ENCODE results near the gene TENM3.

DNA sequence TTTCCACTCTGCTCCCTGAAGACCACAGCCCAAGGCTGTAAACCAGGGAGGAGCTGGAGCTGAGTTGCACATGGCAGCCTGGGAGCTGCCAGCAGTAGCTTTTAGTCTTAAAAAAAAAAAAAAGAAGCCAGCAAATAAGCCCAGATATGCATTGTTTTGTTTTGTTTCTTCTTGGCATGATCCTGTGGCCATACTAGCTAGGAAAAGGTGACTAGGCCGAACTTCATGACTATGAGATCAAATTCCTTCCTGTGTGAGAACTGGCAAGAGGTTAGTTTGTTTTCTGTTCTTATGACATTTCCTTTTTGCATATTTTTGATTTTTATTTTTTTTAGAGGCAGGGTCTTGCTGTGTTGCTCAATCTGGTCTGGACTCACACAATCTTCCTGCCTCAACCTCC lies 350.7 kb downstream of the TENM3 start:
- TF ChIP-seq, protein P1, sequence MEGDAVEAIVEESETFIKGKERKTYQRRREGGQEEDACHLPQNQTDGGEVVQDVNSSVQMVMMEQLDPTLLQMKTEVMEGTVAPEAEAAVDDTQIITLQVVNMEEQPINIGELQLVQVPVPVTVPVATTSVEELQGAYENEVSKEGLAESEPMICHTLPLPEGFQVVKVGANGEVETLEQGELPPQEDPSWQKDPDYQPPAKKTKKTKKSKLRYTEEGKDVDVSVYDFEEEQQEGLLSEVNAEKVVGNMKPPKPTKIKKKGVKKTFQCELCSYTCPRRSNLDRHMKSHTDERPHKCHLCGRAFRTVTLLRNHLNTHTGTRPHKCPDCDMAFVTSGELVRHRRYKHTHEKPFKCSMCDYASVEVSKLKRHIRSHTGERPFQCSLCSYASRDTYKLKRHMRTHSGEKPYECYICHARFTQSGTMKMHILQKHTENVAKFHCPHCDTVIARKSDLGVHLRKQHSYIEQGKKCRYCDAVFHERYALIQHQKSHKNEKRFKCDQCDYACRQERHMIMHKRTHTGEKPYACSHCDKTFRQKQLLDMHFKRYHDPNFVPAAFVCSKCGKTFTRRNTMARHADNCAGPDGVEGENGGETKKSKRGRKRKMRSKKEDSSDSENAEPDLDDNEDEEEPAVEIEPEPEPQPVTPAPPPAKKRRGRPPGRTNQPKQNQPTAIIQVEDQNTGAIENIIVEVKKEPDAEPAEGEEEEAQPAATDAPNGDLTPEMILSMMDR (IDR thresholded peaks at IDR 0.05; ENCODE audit: low read length) = no peak
- TF ChIP-seq EZH2phosphoT487 (IDR thresholded peaks at IDR 0.05; ENCODE audit: low read length) (no peak), EZH2 (optimal IDR thresholded peaks at IDR 0.05; ENCODE audit: low read depth, low read length) (no peak)

All from MM.1S (cell line).